Adrenal gland (tissue), 5 donors: ENCODE results near the gene IQCF5.

Experiments used
- POLR2A ChIP-seq, 2 donors: fragments of 450-650 bp; IDR thresholded peaks; one replicate each; pipeline ENCODE4 v1.6.1; 2017; ENCODE audit warnings: antibody characterized with exemption in 2 of 2, mild to moderate bottlenecking in 2 of 2, moderate library complexity in 1 of 2
- TF ChIP-seq, protein P1 (sequence below), 6 experiments: fragments of 450-650 bp in 4 of 6; fragments of 200-600 bp in 2 of 6; sonication (generic) in 1 of 6; IDR thresholded peaks; 1 replicate in 5 of 6; 2 replicates in 1 of 6; pipeline versions ENCODE4 v1.5.1 to v1.8.0; 2016 to 2021; ENCODE audit warnings: antibody characterized with exemption in 6 of 6, mild to moderate bottlenecking in 2 of 6, moderate library complexity in 1 of 6
- donor health status: DM: no; HTN: no; CAD: no.

DNA sequence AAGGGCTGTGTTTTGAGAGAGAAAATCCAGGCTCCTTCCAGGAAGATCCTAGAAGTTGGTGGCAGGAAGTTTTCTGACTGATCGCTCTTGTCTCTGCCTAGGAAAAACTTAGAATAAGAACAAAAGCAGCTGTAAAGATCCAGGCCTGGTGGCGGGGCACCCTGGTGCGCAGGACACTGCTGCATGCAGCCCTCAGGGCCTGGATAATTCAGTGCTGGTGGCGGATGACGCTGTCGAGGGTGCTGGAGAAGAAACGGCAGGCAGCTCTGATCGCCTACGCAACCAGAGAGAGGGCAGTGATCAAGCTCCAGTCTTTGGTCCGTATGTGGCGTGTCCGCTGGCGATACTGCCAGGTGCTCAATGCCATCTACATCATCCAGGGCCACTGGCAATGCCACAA lies 12.5 kb downstream of the IQCF5 start:
- TF ChIP-seq, protein P1, sequence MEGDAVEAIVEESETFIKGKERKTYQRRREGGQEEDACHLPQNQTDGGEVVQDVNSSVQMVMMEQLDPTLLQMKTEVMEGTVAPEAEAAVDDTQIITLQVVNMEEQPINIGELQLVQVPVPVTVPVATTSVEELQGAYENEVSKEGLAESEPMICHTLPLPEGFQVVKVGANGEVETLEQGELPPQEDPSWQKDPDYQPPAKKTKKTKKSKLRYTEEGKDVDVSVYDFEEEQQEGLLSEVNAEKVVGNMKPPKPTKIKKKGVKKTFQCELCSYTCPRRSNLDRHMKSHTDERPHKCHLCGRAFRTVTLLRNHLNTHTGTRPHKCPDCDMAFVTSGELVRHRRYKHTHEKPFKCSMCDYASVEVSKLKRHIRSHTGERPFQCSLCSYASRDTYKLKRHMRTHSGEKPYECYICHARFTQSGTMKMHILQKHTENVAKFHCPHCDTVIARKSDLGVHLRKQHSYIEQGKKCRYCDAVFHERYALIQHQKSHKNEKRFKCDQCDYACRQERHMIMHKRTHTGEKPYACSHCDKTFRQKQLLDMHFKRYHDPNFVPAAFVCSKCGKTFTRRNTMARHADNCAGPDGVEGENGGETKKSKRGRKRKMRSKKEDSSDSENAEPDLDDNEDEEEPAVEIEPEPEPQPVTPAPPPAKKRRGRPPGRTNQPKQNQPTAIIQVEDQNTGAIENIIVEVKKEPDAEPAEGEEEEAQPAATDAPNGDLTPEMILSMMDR (IDR thresholded peaks at IDR 0.05), result no peak
- no peak for TF ChIP-seq POLR2A (IDR thresholded peaks at IDR 0.05)
